ENCODE data around the gene SERPINA3.

The SERPINA3 gene

DNA sequence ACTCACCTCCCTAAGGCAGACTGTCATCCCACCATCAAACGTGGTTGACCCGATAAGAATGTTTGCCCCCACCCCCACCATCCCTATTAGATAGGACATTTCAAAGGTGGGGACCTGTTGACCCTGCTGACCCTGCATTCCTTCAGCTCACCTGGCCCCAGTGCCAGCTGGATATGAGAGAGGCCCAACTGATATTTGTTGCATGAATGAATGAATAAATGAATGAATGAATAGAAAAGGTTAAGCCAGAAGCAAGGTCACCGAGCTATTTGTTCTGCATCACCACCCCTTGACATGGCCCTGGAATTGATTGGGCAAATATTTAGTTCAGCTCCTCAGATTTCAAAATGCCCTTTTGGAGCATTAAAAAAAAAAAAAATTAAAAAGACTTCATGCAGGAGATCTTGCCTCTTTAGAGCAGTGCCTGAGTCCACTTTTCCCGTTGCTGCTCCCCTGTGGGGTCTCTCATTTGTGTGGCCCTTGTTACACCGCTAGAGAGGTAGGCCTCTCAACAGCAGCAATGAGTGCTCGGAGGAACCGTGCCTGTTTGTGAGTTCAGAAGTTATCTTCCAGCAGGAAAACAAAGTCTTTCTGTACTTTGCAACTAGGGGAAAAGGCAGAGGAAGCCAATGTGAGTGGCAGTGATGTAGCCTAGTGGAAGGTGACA lies 39.4 kb upstream of the SERPINA3 start:
- H3K9me2 ChIP-seq (replicated peaks; ENCODE audit: low read depth, low read length), result no peaks in the 10 kb centered on the region
- H2AFZ ChIP-seq (ENCODE audit: low read length), result no peak overlapping the region
- no peak overlapping the region for H3K4me2 ChIP-seq (ENCODE audit: low read depth, low read length, poor library complexity, severe bottlenecking)
- no peaks in the 10 kb centered on the region for H4K20me1 ChIP-seq (ENCODE audit: insufficient read depth, low read length, poor library complexity, severe bottlenecking)
- no peak overlapping the region for H3K4me3 ChIP-seq (ENCODE audit: low read length, poor library complexity, severe bottlenecking)
- no peaks in the 10 kb centered on the region for H3F3A ChIP-seq (ENCODE audit: low read depth)
- H3K79me2 ChIP-seq (ENCODE audit: insufficient read depth, low read length), result no peaks in the 10 kb centered on the region
- TF ChIP-seq EZH2phosphoT487 (IDR thresholded peaks at IDR 0.05; ENCODE audit: borderline replicate concordance), result no peak
- H3K36me3 ChIP-seq (ENCODE audit: insufficient read depth, low read length), result no peaks in the 10 kb centered on the region
- H3K4me1 ChIP-seq (ENCODE audit: insufficient read depth, low read length, poor library complexity, severe bottlenecking), result no peaks in the 10 kb centered on the region
- H3K9me3 ChIP-seq (ENCODE audit: insufficient read depth, low read depth, low read length), result peaks cover 9% of the 10 kb centered on the region; the same call in 1 of the 2 replicates
- no peak overlapping the region for H3K9ac ChIP-seq (ENCODE audit: low read depth, low read length, poor library complexity, severe bottlenecking)
- H3K27me3 ChIP-seq (ENCODE audit: insufficient read depth, low read length, poor library complexity, severe bottlenecking), result no peaks in the 10 kb centered on the region

DNA sequence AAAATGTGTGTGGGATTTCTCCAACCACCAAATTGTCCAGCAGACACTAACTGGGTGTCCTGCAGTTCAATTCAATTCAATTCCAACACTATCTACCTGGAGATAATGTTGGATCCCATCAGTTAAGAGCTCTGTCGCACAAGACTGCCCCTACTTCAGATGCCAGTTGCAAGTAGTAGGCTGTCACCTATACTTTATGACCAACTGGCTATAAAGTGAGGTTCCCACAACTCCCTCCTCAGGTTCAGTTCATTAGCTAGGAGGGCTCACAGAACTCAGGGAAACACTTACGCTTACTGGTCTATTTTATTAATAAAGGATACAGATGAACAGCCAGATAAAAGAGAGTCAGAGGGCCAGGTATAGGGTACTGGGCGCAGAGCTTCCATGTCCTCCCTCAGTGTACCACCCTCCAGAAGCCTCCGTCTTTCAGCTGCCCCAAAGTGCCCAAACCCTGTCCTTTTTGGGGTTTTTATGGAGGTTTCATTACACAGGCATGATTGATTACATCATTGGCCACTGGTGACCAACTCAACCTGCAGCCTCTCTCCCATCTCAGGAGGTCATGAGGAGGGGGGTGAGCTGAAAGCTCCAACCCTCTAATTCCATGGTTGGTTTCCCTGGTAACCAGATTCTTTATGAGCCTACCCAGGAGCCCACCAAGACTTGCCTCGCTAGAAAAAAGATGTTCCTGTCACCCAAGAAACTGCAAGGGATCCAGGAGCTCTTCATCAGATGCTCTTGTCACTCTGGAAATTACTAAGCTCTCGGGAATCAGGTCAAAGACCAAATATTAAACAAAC lies 38.5 kb upstream of the SERPINA3 start:
- H3K4me2 ChIP-seq (ENCODE audit: low read depth, low read length, poor library complexity, severe bottlenecking), result no peak overlapping the region
- no peaks in the 10 kb centered on the region for H3K36me3 ChIP-seq (ENCODE audit: insufficient read depth, low read length)
- H3K27me3 ChIP-seq (ENCODE audit: insufficient read depth, low read length, poor library complexity, severe bottlenecking), result no peaks in the 10 kb centered on the region
- H4K20me1 ChIP-seq (ENCODE audit: insufficient read depth, low read length, poor library complexity, severe bottlenecking), result no peaks in the 10 kb centered on the region
- no peak overlapping the region for H3K4me3 ChIP-seq (ENCODE audit: low read length, poor library complexity, severe bottlenecking)
- no peaks in the 10 kb centered on the region for H3K79me2 ChIP-seq (ENCODE audit: insufficient read depth, low read length)
- no peak overlapping the region for H3K9ac ChIP-seq (ENCODE audit: low read depth, low read length, poor library complexity, severe bottlenecking)
- H2AFZ ChIP-seq (ENCODE audit: low read length), result no peak overlapping the region
- TF ChIP-seq, protein P1, sequence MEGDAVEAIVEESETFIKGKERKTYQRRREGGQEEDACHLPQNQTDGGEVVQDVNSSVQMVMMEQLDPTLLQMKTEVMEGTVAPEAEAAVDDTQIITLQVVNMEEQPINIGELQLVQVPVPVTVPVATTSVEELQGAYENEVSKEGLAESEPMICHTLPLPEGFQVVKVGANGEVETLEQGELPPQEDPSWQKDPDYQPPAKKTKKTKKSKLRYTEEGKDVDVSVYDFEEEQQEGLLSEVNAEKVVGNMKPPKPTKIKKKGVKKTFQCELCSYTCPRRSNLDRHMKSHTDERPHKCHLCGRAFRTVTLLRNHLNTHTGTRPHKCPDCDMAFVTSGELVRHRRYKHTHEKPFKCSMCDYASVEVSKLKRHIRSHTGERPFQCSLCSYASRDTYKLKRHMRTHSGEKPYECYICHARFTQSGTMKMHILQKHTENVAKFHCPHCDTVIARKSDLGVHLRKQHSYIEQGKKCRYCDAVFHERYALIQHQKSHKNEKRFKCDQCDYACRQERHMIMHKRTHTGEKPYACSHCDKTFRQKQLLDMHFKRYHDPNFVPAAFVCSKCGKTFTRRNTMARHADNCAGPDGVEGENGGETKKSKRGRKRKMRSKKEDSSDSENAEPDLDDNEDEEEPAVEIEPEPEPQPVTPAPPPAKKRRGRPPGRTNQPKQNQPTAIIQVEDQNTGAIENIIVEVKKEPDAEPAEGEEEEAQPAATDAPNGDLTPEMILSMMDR (conservative IDR thresholded peaks at IDR 0.05; ENCODE audit: low read length), result no peak
- no peak for TF ChIP-seq EZH2phosphoT487 (IDR thresholded peaks at IDR 0.05; ENCODE audit: borderline replicate concordance)
- H3K9me3 ChIP-seq (ENCODE audit: insufficient read depth, low read depth, low read length), result peaks cover 5% of the 10 kb centered on the region; the same call in 1 of the 2 replicates
- H3K9me2 ChIP-seq (replicated peaks; ENCODE audit: low read depth, low read length), result no peaks in the 10 kb centered on the region
- no peaks in the 10 kb centered on the region for H3K4me1 ChIP-seq (ENCODE audit: insufficient read depth, low read length, poor library complexity, severe bottlenecking)
- H3F3A ChIP-seq (ENCODE audit: low read depth), result no peaks in the 10 kb centered on the region

DNA sequence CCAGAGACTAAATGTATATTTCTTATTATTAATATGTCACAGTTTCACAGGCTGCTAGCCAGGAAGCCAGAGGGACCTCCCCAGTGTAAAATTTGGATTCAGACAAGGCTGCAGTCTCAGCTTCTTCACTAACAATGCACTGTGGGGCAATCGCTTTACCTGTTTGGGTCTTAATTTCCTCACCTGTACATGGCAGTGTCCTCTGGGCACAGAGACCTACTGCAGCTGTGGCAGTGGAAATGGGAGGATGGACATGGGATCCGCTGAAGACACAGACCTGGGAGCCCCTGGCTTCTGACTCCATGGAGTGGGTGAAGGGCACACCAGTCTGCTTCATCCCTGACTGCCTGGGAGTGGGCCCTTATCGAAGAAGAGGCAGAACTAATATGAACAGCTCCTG lies 37.9 kb upstream of the SERPINA3 start:
- Histone ChIP-seq H3K4me3 (ENCODE audit: low read length, poor library complexity, severe bottlenecking) (no peak overlapping the region), H3K9me2 (replicated peaks; ENCODE audit: low read depth, low read length) (no peaks in the 10 kb centered on the region), H3K79me2 (ENCODE audit: insufficient read depth, low read length) (no peaks in the 10 kb centered on the region), H3F3A (ENCODE audit: low read depth) (no peaks in the 10 kb centered on the region), H2AFZ (ENCODE audit: low read length) (no peak overlapping the region), H3K36me3 (ENCODE audit: insufficient read depth, low read length) (no peaks in the 10 kb centered on the region), H3K4me2 (ENCODE audit: low read depth, low read length, poor library complexity, severe bottlenecking) (no peak overlapping the region), H3K4me1 (ENCODE audit: insufficient read depth, low read length, poor library complexity, severe bottlenecking) (no peaks in the 10 kb centered on the region), H3K9me3 (ENCODE audit: insufficient read depth, low read depth, low read length) (peaks cover 5% of the 10 kb centered on the region; the same call in 1 of the 2 replicates), H4K20me1 (ENCODE audit: insufficient read depth, low read length, poor library complexity, severe bottlenecking) (no peaks in the 10 kb centered on the region), H3K9ac (ENCODE audit: low read depth, low read length, poor library complexity, severe bottlenecking) (no peak overlapping the region), H3K27me3 (ENCODE audit: insufficient read depth, low read length, poor library complexity, severe bottlenecking) (no peaks in the 10 kb centered on the region)
- no peak for TF ChIP-seq EZH2phosphoT487 (IDR thresholded peaks at IDR 0.05; ENCODE audit: borderline replicate concordance)
- TF ChIP-seq, protein P1 (conservative IDR thresholded peaks at IDR 0.05; ENCODE audit: low read length), result no peak
